ENCODE results near the gene LHX3.

- TF ChIP-seq CTCF (conservative IDR thresholded peaks at IDR 0.05 in 1 of 2, IDR thresholded peaks at IDR 0.05 in 1 of 2; ENCODE audit: low read depth in 1 of 2, low read length in 2 of 2) (no peak), EZH2 (IDR thresholded peaks at IDR 0.05; ENCODE audit: low read length, missing control alignments) (peak; percentile 45)
These were observed 10.4 kb downstream of the LHX3 start for GRCh38 chr9:136194540-136194939.
